HEK293 (cell line): ENCODE data around the gene FUBP1.
A peak's percentile ranks its signal among the peaks of the same experiment; 100 is the strongest.

Experiments used
- ATF2 ChIP-seq: fragments of 450-650 bp; formaldehyde crosslinking; IDR thresholded peaks from 2 replicates; pipeline ENCODE4 v1.5.1; 2016; ENCODE audit warnings: missing biosample characterization, missing genetic modification characterization, low read depth
- HIC1 ChIP-seq: fragments of 450-650 bp; formaldehyde crosslinking; IDR thresholded peaks from 2 replicates; pipeline ENCODE4 v1.5.1; 2016; ENCODE audit warnings: missing biosample characterization, missing genetic modification characterization
- HOXD13 ChIP-seq: sonication (generic); formaldehyde crosslinking; IDR thresholded peaks from 2 replicates; pipeline ENCODE4 v1.8.0; 2022; ENCODE audit warnings: missing genetic modification reagents, borderline replicate concordance
- KLF16 ChIP-seq: fragments of 450-650 bp; formaldehyde crosslinking; IDR thresholded peaks from 2 replicates; pipeline ENCODE4 v1.5.1; 2017; ENCODE audit warnings: missing biosample characterization, missing genetic modification characterization
- OSR2 ChIP-seq: fragments of 450-650 bp; formaldehyde crosslinking; IDR thresholded peaks from 2 replicates; pipeline ENCODE4 v1.5.1; 2016; ENCODE audit warnings: missing biosample characterization, missing genetic modification characterization
- SP7 ChIP-seq: fragments of 450-650 bp; formaldehyde crosslinking; IDR thresholded peaks from 2 replicates; pipeline ENCODE4 v1.5.1; 2016; ENCODE audit warnings: missing biosample characterization, missing genetic modification characterization
- TSHZ1 ChIP-seq: fragments of 450-650 bp; formaldehyde crosslinking; IDR thresholded peaks from 2 replicates; pipeline ENCODE4 v1.5.1; 2016; ENCODE audit warnings: missing biosample characterization, missing genetic modification characterization, borderline replicate concordance
- ZBTB10 ChIP-seq: fragments of 450-650 bp; formaldehyde crosslinking; IDR thresholded peaks from 2 replicates; pipeline ENCODE4 v1.5.1; 2016; ENCODE audit warnings: missing biosample characterization, missing genetic modification characterization
- ZIC2 ChIP-seq: fragments of 450-650 bp; formaldehyde crosslinking; IDR thresholded peaks from 2 replicates; pipeline ENCODE4 v1.5.1; 2016; ENCODE audit warnings: missing biosample characterization, missing genetic modification characterization
- ZNF155 ChIP-seq: fragments of 450-650 bp; formaldehyde crosslinking; IDR thresholded peaks from 2 replicates; pipeline ENCODE4 v1.5.1; 2016; ENCODE audit warnings: missing biosample characterization, missing genetic modification characterization
- ZNF2 ChIP-seq: fragments of 450-650 bp; formaldehyde crosslinking; IDR thresholded peaks from 2 replicates; pipeline ENCODE4 v1.5.1; 2016; ENCODE audit warnings: missing biosample characterization, missing genetic modification characterization
- ZNF202 ChIP-seq: fragments of 450-650 bp; formaldehyde crosslinking; IDR thresholded peaks from 2 replicates; pipeline ENCODE4 v1.5.1; 2016; ENCODE audit warnings: missing biosample characterization, missing genetic modification characterization, borderline replicate concordance
- ZNF26 ChIP-seq: fragments of 450-650 bp; formaldehyde crosslinking; IDR thresholded peaks from 2 replicates; pipeline ENCODE4 v1.5.1; 2016; ENCODE audit warnings: missing biosample characterization, missing genetic modification characterization
- ZNF280C ChIP-seq: fragments of 450-650 bp; formaldehyde crosslinking; IDR thresholded peaks from 2 replicates; pipeline ENCODE4 v1.5.1; 2016; ENCODE audit warnings: missing biosample characterization, missing genetic modification characterization
- ZNF311 ChIP-seq: fragments of 450-650 bp; formaldehyde crosslinking; IDR thresholded peaks from 2 replicates; pipeline ENCODE4 v1.5.1; 2017; ENCODE audit warnings: missing biosample characterization, missing genetic modification characterization, borderline replicate concordance
- ZNF366 ChIP-seq: fragments of 450-650 bp; formaldehyde crosslinking; conservative IDR thresholded peaks from 2 replicates; pipeline ENCODE4 v1.5.1; 2016; ENCODE audit warnings: missing biosample characterization, missing genetic modification characterization
- ZNF433 ChIP-seq: fragments of 450-650 bp; formaldehyde crosslinking; IDR thresholded peaks from 2 replicates; pipeline ENCODE4 v1.5.1; 2016; ENCODE audit warnings: missing biosample characterization, missing genetic modification characterization, low read depth
- ZNF48 ChIP-seq: fragments of 450-650 bp; formaldehyde crosslinking; IDR thresholded peaks from 2 replicates; pipeline ENCODE4 v1.5.1; 2016; ENCODE audit warnings: missing biosample characterization, missing genetic modification characterization
- ZNF513 ChIP-seq: fragments of 450-650 bp; IDR thresholded peaks from 2 replicates; pipeline ENCODE4 v1.5.1; 2018; ENCODE audit warnings: missing biosample characterization, missing genetic modification characterization
- ZNF529 ChIP-seq: fragments of 450-650 bp; formaldehyde crosslinking; IDR thresholded peaks from 2 replicates; pipeline ENCODE4 v1.5.1; 2017; ENCODE audit warnings: missing genetic modification characterization, missing biosample characterization; ENCODE audit not compliant: insufficient replicate concordance
- ZNF548 ChIP-seq: fragments of 450-650 bp; formaldehyde crosslinking; IDR thresholded peaks from 2 replicates; pipeline ENCODE4 v1.5.1; 2016; ENCODE audit warnings: missing biosample characterization, missing genetic modification characterization
- ZNF561 ChIP-seq: fragments of 450-650 bp; IDR thresholded peaks from 2 replicates; pipeline ENCODE4 v1.5.1; 2018; ENCODE audit warnings: missing biosample characterization, missing genetic modification characterization, borderline replicate concordance
- ZNF664 ChIP-seq: fragments of 450-650 bp; formaldehyde crosslinking; IDR thresholded peaks from 2 replicates; pipeline ENCODE4 v1.5.1; 2016; ENCODE audit warnings: missing biosample characterization, missing genetic modification characterization
- ZSCAN5A ChIP-seq: fragments of 450-650 bp; formaldehyde crosslinking; IDR thresholded peaks from 2 replicates; pipeline ENCODE4 v1.5.1; 2016; ENCODE audit warnings: missing biosample characterization, missing genetic modification characterization

FUBP1 gene

GRCh38 chr1:77977989-77978292 lies 931 bp downstream of the FUBP1 start (continued):
- TF ChIP-seq ZBTB10 (tag by site-specific recombination) (no peak), TSHZ1 (tag by site-specific recombination) (no peak), ZNF26 (tag by site-specific recombination) (no peak), ZNF311 (no peak), ZNF664 (tag by site-specific recombination) (no peak), HIC1 (tag by site-specific recombination) (no peak), ZNF529 (no peak), ZIC2 (tag by site-specific recombination) (no peak), ZNF202 (no peak), ZSCAN5A (tag by site-specific recombination) (no peak), ZNF155 (no peak), HOXD13 (CRISPR knock-in tag) (no peak), ZNF433 (tag by site-specific recombination) (no peak), ZNF548 (tag by site-specific recombination) (no peak), ZNF513 (tag by site-specific recombination) (no peak), SP7 (peak; percentile 21), OSR2 (tag by site-specific recombination) (peak; percentile 5; the same call in 1 of the 2 replicates), ATF2 (tag by site-specific recombination) (peak; percentile 70), ZNF366 (tag by site-specific recombination) (no peak), ZNF48 (tag by site-specific recombination) (no peak), ZNF561 (peak; percentile 71; the same call in 1 of the 2 replicates), ZNF2 (no peak), ZNF280C (tag by site-specific recombination) (no peak), KLF16 (tag by site-specific recombination) (0 out of 2 replicates have a peak, but pooled peaks have one; percentile 30)
